ENCODE results near the gene GPR161. TPM values are rescaled to one million over a fixed set of nuclear protein-coding genes. Genes with fewer than 3 reads are reported as not detected.

The GPR161 gene
- total RNA-seq, 1 experiment from 2014 or later, result 7.0 TPM

- no peak for DNase-seq (ENCODE audit: low spot score)
These were observed 105.1 kb downstream of the GPR161 start for GRCh38 chr1:168031627-168032026.

GRCh38 chr1:168031198-168031597 lies 105.5 kb downstream of the GPR161 start:
- DNase-seq (ENCODE audit: low spot score), result no peak

Other genes starting within 250 kb of the GPR161 start
- 0.02 TPM in 1 of 2 replicates, not detected in the other for gene ADCY10, start 222.8 kb downstream of the GPR161 start, total RNA-seq (2014; rRNA removed; shearing (Covaris generic))
- 17.7 and 27.0 TPM in 2 replicates for gene DCAF6, start 200.2 kb downstream of the GPR161 start, total RNA-seq (2014; rRNA removed; shearing (Covaris generic))
- 52.2 and 78.9 TPM in 2 replicates for gene MPC2, start 199.9 kb downstream of the GPR161 start, total RNA-seq (2014; rRNA removed; shearing (Covaris generic))
- gene TIPRL, start 42.0 kb upstream of the GPR161 start, total RNA-seq (2014; rRNA removed; shearing (Covaris generic)), result 48.2 and 49.1 TPM in 2 replicates
- gene SFT2D2, start 89.1 kb upstream of the GPR161 start, total RNA-seq (2014; rRNA removed; shearing (Covaris generic)), result 20.5 and 30.1 TPM in 2 replicates
- gene TBX19, start 143.9 kb upstream of the GPR161 start, total RNA-seq (2014; rRNA removed; shearing (Covaris generic)), result 0.17 TPM in 1 of 2 replicates, not detected in the other

Data from H4 (cell line).